IPS-11a (cell line): Measurements from ENCODE around the gene TSSC4.

ENCODE experiments used
- H3K4me3 ChIP-seq: one replicate; pipeline ENCODE4 v1.5.1; 2013; ENCODE audit warnings: low read depth, low read length, control low read depth

The TSSC4 gene

DNA sequence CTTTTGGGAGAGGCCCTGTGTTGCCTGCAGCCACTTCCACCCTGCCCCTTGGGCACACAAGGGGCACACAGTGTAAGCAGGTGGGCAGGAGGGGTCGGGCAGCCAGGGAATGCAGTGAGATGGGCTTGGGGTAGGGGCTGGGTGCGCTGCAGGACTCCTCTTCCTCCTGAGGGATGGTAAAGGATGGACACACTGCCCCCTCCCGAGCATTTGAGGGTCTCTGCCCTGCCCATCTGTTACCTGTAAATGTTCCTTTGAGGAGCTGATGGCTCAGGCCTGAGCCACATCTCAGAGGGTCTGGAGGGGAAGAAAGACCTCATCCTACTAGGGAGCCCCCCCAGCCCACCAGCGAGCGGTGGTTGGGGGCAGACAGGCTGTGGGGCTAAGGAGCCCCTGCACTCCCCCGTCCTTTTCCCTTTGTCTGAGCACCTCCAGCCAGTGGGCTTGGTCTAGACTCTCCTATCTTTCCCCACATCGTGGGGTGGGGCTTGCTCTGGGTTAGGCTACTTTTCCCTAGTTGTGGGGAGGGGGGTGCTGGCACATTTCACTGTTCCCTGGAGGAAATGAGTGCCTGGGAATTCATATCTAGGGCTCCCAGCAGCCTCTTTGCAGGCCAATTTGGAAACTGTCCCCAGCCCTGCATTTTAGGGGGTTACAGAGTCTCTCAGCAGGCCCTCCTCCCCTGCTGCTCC, 1.7 kb upstream of the TSSC4 start:
- no peak overlapping the region for H3K4me3 ChIP-seq

DNA sequence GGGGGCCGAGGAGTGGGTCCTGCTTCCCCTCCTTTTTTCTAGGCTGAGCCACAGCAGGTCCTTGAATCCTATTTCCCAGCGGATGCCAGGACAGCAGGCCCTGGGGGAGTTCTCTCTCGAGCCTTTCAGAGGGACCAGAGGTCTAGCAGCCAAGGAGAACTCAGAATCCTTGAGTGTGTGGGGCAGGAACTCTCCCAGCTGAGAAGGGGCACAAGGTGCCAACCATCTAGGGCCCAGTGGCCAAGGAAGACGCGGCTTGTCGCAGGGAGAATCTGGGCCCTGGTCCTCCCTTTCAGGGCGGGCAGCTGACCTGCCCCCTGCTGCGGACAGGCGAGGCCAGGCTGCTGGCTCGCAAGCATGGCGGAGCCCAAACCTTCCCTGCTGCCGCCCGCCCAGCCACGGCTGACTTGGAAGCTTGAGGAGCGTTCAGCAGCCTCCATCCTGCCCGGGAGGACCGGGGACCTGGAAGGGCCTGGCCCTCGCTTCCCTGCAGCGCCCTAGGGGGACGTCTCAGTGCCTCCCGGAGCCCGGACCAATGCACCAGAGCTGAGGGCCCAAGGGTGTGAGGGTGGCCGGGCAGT, 972 bp upstream of the TSSC4 start:
- H3K4me3 ChIP-seq = peak overlapping the region; percentile 48

- H3K4me3 ChIP-seq = peak overlapping the region; percentile 98
These were observed 349 bp downstream of the TSSC4 start for GRCh38 chr11:2400762-2401435.

GRCh38 chr11:2401436-2401984, 960 bp downstream of the TSSC4 start:
- peak overlapping the region; percentile 98 for H3K4me3 ChIP-seq

- no peak overlapping the region for H3K4me3 ChIP-seq
These were observed 1.6 kb downstream of the TSSC4 start for GRCh38 chr11:2402106-2402505.

DNA sequence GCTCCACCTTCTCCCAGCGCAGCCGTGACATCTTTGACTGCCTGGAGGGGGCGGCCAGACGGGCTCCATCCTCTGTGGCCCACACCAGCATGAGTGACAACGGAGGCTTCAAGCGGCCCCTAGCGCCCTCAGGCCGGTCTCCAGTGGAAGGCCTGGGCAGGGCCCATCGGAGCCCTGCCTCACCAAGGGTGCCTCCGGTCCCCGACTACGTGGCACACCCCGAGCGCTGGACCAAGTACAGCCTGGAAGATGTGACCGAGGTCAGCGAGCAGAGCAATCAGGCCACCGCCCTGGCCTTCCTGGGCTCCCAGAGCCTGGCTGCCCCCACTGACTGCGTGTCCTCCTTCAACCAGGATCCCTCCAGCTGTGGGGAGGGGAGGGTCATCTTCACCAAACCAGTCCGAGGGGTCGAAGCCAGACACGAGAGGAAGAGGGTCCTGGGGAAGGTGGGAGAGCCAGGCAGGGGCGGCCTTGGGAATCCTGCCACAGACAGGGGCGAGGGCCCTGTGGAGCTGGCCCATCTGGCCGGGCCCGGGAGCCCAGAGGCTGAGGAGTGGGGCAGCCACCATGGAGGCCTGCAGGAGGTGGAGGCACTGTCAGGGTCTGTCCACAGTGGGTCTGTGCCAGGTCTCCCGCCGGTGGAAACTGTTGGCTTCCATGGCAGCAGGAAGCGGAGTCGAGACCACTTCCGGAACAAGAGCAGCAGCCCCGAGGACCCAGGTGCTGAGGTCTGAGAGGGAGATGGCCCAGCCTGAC, 2.5 kb downstream of the TSSC4 start:
- no peak overlapping the region for H3K4me3 ChIP-seq

DNA sequence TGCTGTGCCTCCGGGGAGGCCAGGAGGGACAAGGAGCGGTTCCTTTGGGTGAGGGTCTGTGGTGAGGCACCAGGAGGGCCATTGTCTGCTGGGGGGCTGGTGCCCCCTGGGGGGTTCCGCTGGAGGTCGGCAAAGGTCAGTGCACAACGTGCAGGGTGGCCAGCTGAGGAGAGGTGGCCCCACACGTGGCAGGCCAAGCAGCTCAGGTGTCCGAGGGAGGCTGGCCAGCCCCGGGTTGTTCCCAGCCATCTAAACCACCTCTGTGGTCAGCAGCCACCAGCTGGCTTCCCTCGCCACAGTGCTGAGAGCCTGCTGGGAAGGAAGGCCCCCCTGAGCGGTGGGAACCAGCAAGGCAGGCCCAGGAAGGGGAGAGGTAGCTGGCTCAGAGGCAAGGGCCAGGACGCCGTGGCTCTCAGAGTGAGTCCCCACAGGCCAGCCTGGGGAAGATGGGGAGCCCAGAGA, 4.2 kb downstream of the TSSC4 start:
- no peak overlapping the region for H3K4me3 ChIP-seq

- no peak overlapping the region for H3K4me3 ChIP-seq
These were observed 5.9 kb downstream of the TSSC4 start for GRCh38 chr11:2406451-2406850.

DNA sequence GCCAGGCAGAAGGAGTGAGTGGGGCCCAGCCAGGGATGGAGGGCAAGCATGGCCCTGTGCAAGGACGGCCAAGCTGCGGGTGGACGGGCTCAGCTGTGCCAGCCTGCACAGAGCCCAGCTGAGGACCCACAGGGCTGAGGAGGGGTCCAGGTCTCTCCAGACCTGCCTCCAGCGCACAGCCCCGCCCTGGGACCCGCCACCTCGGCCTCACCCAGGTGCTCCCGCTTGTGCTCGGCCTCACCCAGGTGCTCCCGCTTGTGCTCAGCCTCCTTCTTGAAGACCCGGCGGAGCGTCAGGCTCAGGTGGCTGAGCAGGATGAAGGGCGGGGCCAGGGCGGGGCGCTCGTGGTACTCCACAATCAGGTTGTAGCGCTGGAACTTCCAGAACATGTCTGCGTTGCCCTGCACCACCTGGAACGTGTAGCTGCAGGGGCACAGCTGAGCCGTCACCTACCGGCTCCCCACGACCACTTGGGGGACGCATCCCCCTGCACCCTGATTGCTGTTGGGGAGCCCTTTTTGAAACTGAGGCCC, 6.4 kb downstream of the TSSC4 start:
- no peak overlapping the region for H3K4me3 ChIP-seq

GRCh38 chr11:2408671-2409070, 8.1 kb downstream of the TSSC4 start:
- no peak overlapping the region for H3K4me3 ChIP-seq

- H3K4me3 ChIP-seq = no peak overlapping the region
These were observed 8.6 kb downstream of the TSSC4 start for GRCh38 chr11:2409126-2409525.

DNA sequence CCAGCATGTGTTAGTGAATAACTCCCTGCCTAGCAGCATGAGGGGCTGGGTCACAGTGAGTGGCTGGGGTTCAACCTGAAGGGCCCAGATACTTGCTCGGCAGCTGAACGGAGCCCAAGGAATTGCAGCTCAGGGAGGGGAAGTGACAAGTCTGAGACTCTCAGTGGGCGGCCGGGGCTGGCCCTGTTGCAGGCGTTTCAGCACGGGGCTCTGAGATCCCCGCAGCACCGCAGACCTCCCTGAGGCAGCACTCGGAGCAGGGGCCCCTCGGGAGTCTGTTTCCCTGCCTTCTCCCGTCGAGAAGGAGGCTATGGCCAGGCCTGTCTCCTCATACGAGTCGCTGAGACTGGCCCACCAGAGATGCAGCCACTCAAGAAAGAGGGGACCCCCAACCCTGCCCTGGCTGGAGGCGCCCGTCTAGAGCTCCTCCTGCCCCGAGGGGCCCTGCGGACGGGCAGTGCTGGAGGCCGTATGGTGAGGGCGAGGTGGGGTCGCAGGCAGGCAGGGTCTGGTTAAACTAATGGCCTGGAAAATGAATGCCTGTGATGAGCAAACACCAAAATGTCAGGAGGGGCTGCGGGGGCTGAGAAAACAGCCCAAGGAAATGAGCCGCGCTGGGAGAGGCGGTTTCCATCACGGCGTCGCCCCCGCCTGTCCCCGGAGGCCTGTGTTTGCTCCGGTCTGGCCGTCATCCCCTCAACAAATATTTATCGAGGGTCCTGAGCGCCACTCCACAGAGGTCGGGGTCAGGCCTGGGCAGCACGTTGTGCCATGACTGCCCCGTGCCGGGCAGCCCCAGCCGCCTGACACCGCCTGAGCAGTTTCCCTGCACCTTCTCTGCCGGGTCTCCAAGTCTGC, 9.3 kb downstream of the TSSC4 start:
- no peak overlapping the region for H3K4me3 ChIP-seq

- no peak overlapping the region for H3K4me3 ChIP-seq
These were observed 10.1 kb downstream of the TSSC4 start for GRCh38 chr11:2410616-2411015.

- H3K4me3 ChIP-seq = no peak overlapping the region
These were observed 11.1 kb downstream of the TSSC4 start for GRCh38 chr11:2411446-2412305.

- no peak overlapping the region for H3K4me3 ChIP-seq
These were observed 11.8 kb downstream of the TSSC4 start for GRCh38 chr11:2412323-2412722.

DNA sequence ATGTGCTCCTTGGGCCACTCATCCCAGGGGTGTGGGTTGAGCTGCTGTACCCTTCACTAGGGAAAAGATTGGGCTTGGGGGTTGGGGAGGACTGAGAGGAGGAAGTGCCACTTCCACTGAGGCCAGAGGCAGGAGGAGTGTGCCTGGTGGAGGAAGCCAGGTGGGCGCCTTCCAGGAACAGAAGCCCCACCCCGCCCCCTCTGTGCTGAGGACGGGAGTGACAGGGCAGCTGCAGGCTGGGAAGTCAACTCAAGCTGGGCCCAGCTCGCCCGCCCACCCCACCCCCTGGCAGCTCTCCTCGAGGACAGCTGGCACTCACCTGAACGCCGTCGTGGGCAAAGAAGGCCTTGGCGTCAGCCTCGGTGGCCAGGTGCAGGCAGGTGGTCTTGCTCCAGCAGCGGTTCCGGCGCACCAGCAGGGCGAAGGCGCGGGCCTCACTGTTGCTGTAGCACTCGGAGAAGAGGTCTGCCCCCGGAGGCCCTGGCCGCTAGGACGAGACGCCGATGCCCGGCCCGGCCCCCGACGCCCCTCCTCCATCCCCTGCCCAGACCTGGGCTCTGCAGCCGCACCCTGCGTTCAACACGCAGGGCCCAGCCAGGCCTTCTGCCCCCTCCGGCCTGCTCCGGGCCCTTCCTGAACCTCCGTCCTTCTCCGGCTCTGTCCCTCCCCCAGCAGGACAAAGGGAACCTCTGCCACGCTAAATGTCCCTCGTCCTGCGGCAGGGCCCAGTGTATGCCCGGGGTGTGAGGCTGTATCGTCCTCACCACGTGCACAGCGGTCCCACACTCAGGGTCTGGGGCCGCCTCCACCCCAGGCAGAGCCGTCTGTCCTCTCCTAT, 13.4 kb downstream of the TSSC4 start:
- no peak overlapping the region for H3K4me3 ChIP-seq

DNA sequence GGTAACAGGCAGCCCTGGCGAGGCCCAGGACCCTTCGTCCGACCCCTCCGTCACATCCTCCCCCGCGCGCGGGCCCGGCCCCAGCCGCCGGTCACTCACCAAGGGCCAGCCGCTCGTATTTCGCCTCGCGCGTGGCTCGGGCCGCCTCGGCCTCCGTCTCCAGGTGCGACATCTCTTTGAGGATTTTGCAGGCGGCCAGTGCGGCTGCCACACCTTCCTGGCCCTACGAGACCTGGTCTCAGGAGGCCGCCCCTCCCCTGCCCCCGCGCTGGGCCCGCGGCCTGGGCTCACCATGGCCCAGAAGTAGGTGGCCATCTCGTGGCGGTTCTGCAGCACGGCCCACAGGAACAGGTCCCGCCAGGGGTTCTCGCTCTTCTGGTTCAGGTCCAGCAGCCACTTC, 14.1 kb downstream of the TSSC4 start:
- H3K4me3 ChIP-seq = no peak overlapping the region

- H3K4me3 ChIP-seq = no peak overlapping the region
These were observed 14.6 kb downstream of the TSSC4 start for GRCh38 chr11:2415171-2415570.
